Measurements from ENCODE around the gene SLC25A13.
"Not testable (repeated sequence)": the region's sequence is repeated elsewhere in the genome, so short reads cannot be mapped to it uniquely, and the experiment has no call there.

Gene SLC25A13

GRCh38 chr7:96299496-96299895, 22.4 kb downstream of the SLC25A13 start:
- no peak for DNase-seq (ENCODE audit: low read depth in 2 of 2)

GRCh38 chr7:96297876-96298275, 24.0 kb downstream of the SLC25A13 start:
- DNase-seq (ENCODE audit: low read depth in 2 of 2) = no peak

GRCh38 chr7:96297446-96297845, 24.5 kb downstream of the SLC25A13 start:
- not testable (repeated sequence) for DNase-seq (ENCODE audit: low read depth in 2 of 2)

- DNase-seq (ENCODE audit: low read depth in 2 of 2) = not testable (repeated sequence)
Measured at GRCh38 chr7:96293911-96294310, 28.0 kb downstream of the SLC25A13 start.

GRCh38 chr7:96287559-96287958, 34.3 kb downstream of the SLC25A13 start:
- DNase-seq (ENCODE audit: low read depth in 2 of 2) = no peak

GRCh38 chr7:96287132-96287531, 34.8 kb downstream of the SLC25A13 start:
- no peak for DNase-seq (ENCODE audit: low read depth in 2 of 2)

- no peak for DNase-seq (ENCODE audit: low read depth in 2 of 2)
Measured at GRCh38 chr7:96285579-96285978, 36.3 kb downstream of the SLC25A13 start.

- DNase-seq (ENCODE audit: low read depth in 2 of 2) = no peak
Measured at GRCh38 chr7:96284835-96285234, 37.1 kb downstream of the SLC25A13 start.

GRCh38 chr7:96284240-96284639, 37.7 kb downstream of the SLC25A13 start:
- no peak for DNase-seq (ENCODE audit: low read depth in 2 of 2)

GRCh38 chr7:96282835-96283234, 39.1 kb downstream of the SLC25A13 start:
- DNase-seq (ENCODE audit: low read depth in 2 of 2) = no peak

- DNase-seq (ENCODE audit: low read depth in 2 of 2) = no peak
Measured at GRCh38 chr7:96277921-96278320, 44.0 kb downstream of the SLC25A13 start.

GRCh38 chr7:96276019-96276418, 45.9 kb downstream of the SLC25A13 start:
- no peak for DNase-seq (ENCODE audit: low read depth in 2 of 2)

- no peak for DNase-seq (ENCODE audit: low read depth in 2 of 2)
Measured at GRCh38 chr7:96273716-96274115, 48.2 kb downstream of the SLC25A13 start.

GRCh38 chr7:96269246-96269994, 52.5 kb downstream of the SLC25A13 start:
- no peak for DNase-seq (ENCODE audit: low read depth in 2 of 2)

- DNase-seq (ENCODE audit: low read depth in 2 of 2) = no peak
Measured at GRCh38 chr7:96266580-96266979, 55.3 kb downstream of the SLC25A13 start.

GRCh38 chr7:96266015-96266414, 55.9 kb downstream of the SLC25A13 start:
- no peak for DNase-seq (ENCODE audit: low read depth in 2 of 2)

- DNase-seq (ENCODE audit: low read depth in 2 of 2) = no peak
Measured at GRCh38 chr7:96253964-96254363, 67.9 kb downstream of the SLC25A13 start.

- DNase-seq (ENCODE audit: low read depth in 2 of 2) = no peak
Measured at GRCh38 chr7:96253441-96253840, 68.5 kb downstream of the SLC25A13 start.

GRCh38 chr7:96250776-96251361, 71.0 kb downstream of the SLC25A13 start:
- DNase-seq (ENCODE audit: low read depth in 2 of 2) = no peak

- DNase-seq (ENCODE audit: low read depth in 2 of 2) = no peak
Measured at GRCh38 chr7:96248405-96248804, 73.5 kb downstream of the SLC25A13 start.

- DNase-seq (ENCODE audit: low read depth in 2 of 2) = no peak
Measured at GRCh38 chr7:96246919-96247318, 75.0 kb downstream of the SLC25A13 start.

GRCh38 chr7:96244992-96245292, 77.0 kb downstream of the SLC25A13 start:
- no peak for DNase-seq (ENCODE audit: low read depth in 2 of 2)

- DNase-seq (ENCODE audit: low read depth in 2 of 2) = no peak
Measured at GRCh38 chr7:96244244-96244991, 77.5 kb downstream of the SLC25A13 start.

Data from fibroblast of skin of left quadriceps (primary cell).